Transverse colon (tissue), 4 donors: ENCODE data around the gene KCNE1.

Experiments used
- CTCF ChIP-seq, 5 experiments: fragments of 200-600 bp in 3 of 5; fragments of 450-650 bp in 2 of 5; sonication (generic) in 3 of 5; IDR thresholded peaks; 1 replicate in 2 of 5; 2 replicates in 3 of 5; pipeline ENCODE4 v1.5.1; 2016 to 2017; ENCODE audit warnings: antibody characterized with exemption in 5 of 5, inconsistent platforms in 3 of 5, mild to moderate bottlenecking in 2 of 5, moderate library complexity in 1 of 5
- EP300 ChIP-seq: sonication (generic); formaldehyde crosslinking; IDR thresholded peaks from one replicate; pipeline ENCODE4 v1.6.1; 2017; ENCODE audit warnings: antibody characterized with exemption, low read depth
- POLR2A ChIP-seq: fragments of 450-650 bp; IDR thresholded peaks from one replicate; pipeline ENCODE4 v1.6.1; 2016; ENCODE audit warnings: antibody characterized with exemption, mild to moderate bottlenecking, moderate library complexity
- POLR2AphosphoS5 ChIP-seq, 3 donors: sonication (generic); formaldehyde crosslinking; IDR thresholded peaks; one replicate each; pipeline ENCODE4 v1.6.1; 2016; ENCODE audit warnings: antibody characterized with exemption in 3 of 3

- TF ChIP-seq CTCF (IDR thresholded peaks at IDR 0.05): no peak
- TF ChIP-seq POLR2A: no peak
- no peak for TF ChIP-seq EP300
- TF ChIP-seq POLR2AphosphoS5 (IDR thresholded peaks at IDR 0.05): no peak
Observed at GRCh38 chr21:34557261-34557660, 45.3 kb upstream of the KCNE1 start.
